Fibroblast of lung (primary cell): ENCODE data around the gene MBNL1. TPM values are rescaled to one million over a fixed set of nuclear protein-coding genes. Genes with fewer than 3 reads are reported as not detected.
"Not testable (repeated sequence)": the region's sequence is repeated elsewhere in the genome, so short reads cannot be mapped to it uniquely, and the experiment has no call there.

Experiments used
- DNase-seq, 2 donors: peaks; one replicate each; pipeline versions ENCODE4 v3.0.0 to v3.0.0-alpha.2; 2010; ENCODE audit warnings: low read depth in 2 of 2
- H2AFZ ChIP-seq: 2 replicates; pipeline ENCODE4 v1.5.1; 2012; ENCODE audit warnings: low read length, control low read depth, inconsistent platforms
- H3K27ac ChIP-seq: 2 replicates; pipeline ENCODE4 v1.5.1; 2011; ENCODE audit warnings: low read length, control low read depth; ENCODE audit not compliant: insufficient read depth
- H3K27me3 ChIP-seq: 2 replicates; pipeline ENCODE4 v1.5.1; 2011; ENCODE audit warnings: mild to moderate bottlenecking, low read length; ENCODE audit not compliant: control insufficient read depth, insufficient read depth
- H3K36me3 ChIP-seq: 2 replicates; pipeline ENCODE4 v1.5.1; 2011; ENCODE audit warnings: low read length; ENCODE audit not compliant: control insufficient read depth, insufficient read depth
- H3K4me1 ChIP-seq: 2 replicates; pipeline ENCODE4 v1.5.1; 2011; ENCODE audit warnings: low read length; ENCODE audit not compliant: control insufficient read depth, insufficient read depth; ENCODE audit errors: extremely low read depth
- H3K4me2 ChIP-seq: 2 replicates; pipeline ENCODE4 v1.5.1; 2011; ENCODE audit warnings: low read length, control low read depth; ENCODE audit not compliant: insufficient read depth; ENCODE audit errors: extremely low read depth
- H3K4me3 ChIP-seq, 4 experiments: fragments of 200-600 bp in 1 of 4; sonication (generic) in 1 of 4; replicated peaks in 1 of 4; 2 replicates each; pipeline ENCODE4 v1.5.1; 2011 to 2016; ENCODE audit warnings: low read length in 4 of 4, low read depth in 3 of 4, mild to moderate bottlenecking in 3 of 4, control low read depth in 2 of 4, inconsistent platforms in 1 of 4, mixed read lengths in 1 of 4; ENCODE audit not compliant: insufficient read depth in 1 of 4; ENCODE audit errors: control extremely low read depth in 1 of 4
- H3K79me2 ChIP-seq: 2 replicates; pipeline ENCODE4 v1.5.1; 2012; ENCODE audit warnings: mild to moderate bottlenecking, low read length, inconsistent platforms; ENCODE audit not compliant: control insufficient read depth, insufficient read depth
- H3K9ac ChIP-seq: 2 replicates; pipeline ENCODE4 v1.5.1; 2011; ENCODE audit warnings: mild to moderate bottlenecking, low read length, control low read depth; ENCODE audit not compliant: insufficient read depth
- H3K9me3 ChIP-seq: 2 replicates; pipeline ENCODE4 v1.5.1; 2012; ENCODE audit warnings: low read depth, low read length; ENCODE audit not compliant: control insufficient read depth, insufficient read depth
- H4K20me1 ChIP-seq: 2 replicates; pipeline ENCODE4 v1.5.1; 2011; ENCODE audit warnings: low read length; ENCODE audit not compliant: control insufficient read depth, insufficient read depth; ENCODE audit errors: extremely low read depth
- CTCF ChIP-seq, 2 donors: IDR thresholded peaks in 1 of 2; conservative IDR thresholded peaks in 1 of 2; 1 replicate in 1 of 2; 2 replicates in 1 of 2; pipeline ENCODE4 v1.5.1; 2011 to 2012; ENCODE audit warnings: low read length in 2 of 2, control low read depth in 1 of 2, inconsistent platforms in 1 of 2, low read depth in 1 of 2, mild to moderate bottlenecking in 1 of 2
- EZH2 ChIP-seq: IDR thresholded peaks from 2 replicates; pipeline ENCODE4 v1.5.1; 2012; ENCODE audit warnings: low read length, control low read depth, mild to moderate bottlenecking; ENCODE audit errors: missing control alignments
- polyA plus RNA-seq, 2 donors: library from polyadenylated mRNA; depleted of rRNA in 1 of 2; stranded (reverse) in 1 of 2; unstranded in 1 of 2; fragments of >200 nt; gene quantifications; 2 replicates each; pipeline ENCODE4 v1.2.1, GENCODE V29; 2011 to 2012; ENCODE audit warnings: missing spikeins in 1 of 2
- total RNA-seq: library from RNA; depleted of rRNA; stranded (reverse); fragments of >200 nt; gene quantifications from 2 replicates; pipeline ENCODE4 v1.2.1, GENCODE V29; 2014

MBNL1 gene
- total and polyA plus RNA-seq, 2 donors (not counting 1 experiment from before 2014, with no cell fraction given): 150 to 213 TPM

GRCh38 chr3:152396867-152397266 is 128.1 kb downstream of the MBNL1 start:
- no peak overlapping the region for H2AFZ ChIP-seq
- DNase-seq: peak; percentile 41 to 44
- H3K27ac ChIP-seq: no peak overlapping the region
- peaks cover 3% of the 10 kb centered on the region for H3K36me3 ChIP-seq
- no peak overlapping the region for H3K4me2 ChIP-seq
- no peaks in the 10 kb centered on the region for H3K27me3 ChIP-seq
- H3K4me3 ChIP-seq: no peak overlapping the region
- TF ChIP-seq CTCF (conservative IDR thresholded peaks at IDR 0.05 in 1 of 2, IDR thresholded peaks at IDR 0.05 in 1 of 2; ENCODE audit: low read depth in 1 of 2, low read length in 2 of 2) (no peak), EZH2 (no peak)
- peaks cover 78% of the 10 kb centered on the region for H3K79me2 ChIP-seq
- H3K4me1 ChIP-seq: peaks cover 17% of the 10 kb centered on the region
- H3K9ac ChIP-seq: no peak overlapping the region
- no peaks in the 10 kb centered on the region for H3K9me3 ChIP-seq
- H4K20me1 ChIP-seq: peaks cover 3% of the 10 kb centered on the region

DNA sequence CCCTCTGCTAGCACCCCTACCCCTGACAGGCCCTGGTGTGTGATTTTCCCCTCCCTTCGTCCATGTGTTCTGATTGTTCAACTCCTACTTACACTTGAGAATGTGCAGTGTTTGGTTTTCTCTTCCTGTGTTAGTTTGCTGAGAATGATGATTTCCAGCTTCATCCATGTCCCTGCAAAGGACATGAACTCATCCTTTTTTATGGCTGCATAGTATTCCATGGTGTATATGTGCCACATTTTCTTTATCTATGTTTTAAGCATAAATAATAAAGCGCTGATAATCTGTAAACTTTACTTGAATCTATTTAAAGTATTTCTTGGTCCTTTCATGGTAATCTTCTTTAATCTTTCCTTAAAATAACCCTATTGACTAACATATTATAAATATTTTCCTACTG is 128.6 kb downstream of the MBNL1 start:
- not testable (repeated sequence) for H4K20me1 ChIP-seq, H3K4me2 ChIP-seq, H3K9ac ChIP-seq, H3K4me3 ChIP-seq, H2AFZ ChIP-seq, DNase-seq, H3K27me3 ChIP-seq, H3K36me3 ChIP-seq, H3K9me3 ChIP-seq, H3K27ac ChIP-seq
- H3K79me2 ChIP-seq: peaks cover 82% of the 10 kb centered on the region
- peaks cover 15% of the 10 kb centered on the region for H3K4me1 ChIP-seq

GRCh38 chr3:152398495-152398894 is 129.8 kb downstream of the MBNL1 start:
- H3K4me2 ChIP-seq: no peak overlapping the region
- DNase-seq: peak in 1 of 2 donors; percentile 48
- peaks cover 3% of the 10 kb centered on the region for H3K36me3 ChIP-seq
- peaks cover 83% of the 10 kb centered on the region for H3K79me2 ChIP-seq
- H3K27me3 ChIP-seq: no peaks in the 10 kb centered on the region
- TF ChIP-seq CTCF (conservative IDR thresholded peaks at IDR 0.05 in 1 of 2, IDR thresholded peaks at IDR 0.05 in 1 of 2; ENCODE audit: low read depth in 1 of 2, low read length in 2 of 2) (no peak), EZH2 (no peak)
- H3K27ac ChIP-seq: no peak overlapping the region
- H3K4me3 ChIP-seq: no peak overlapping the region
- H3K9me3 ChIP-seq: no peaks in the 10 kb centered on the region
- no peak overlapping the region for H3K9ac ChIP-seq
- no peak overlapping the region for H2AFZ ChIP-seq
- H3K4me1 ChIP-seq: peaks cover 16% of the 10 kb centered on the region
- no peaks in the 10 kb centered on the region for H4K20me1 ChIP-seq
